RKO (cell line): ENCODE results near the gene ZNF786.
"Not testable (repeated sequence)": the region's sequence is repeated elsewhere in the genome, so short reads cannot be mapped to it uniquely, and the experiment has no call there.

ENCODE experiments used
- DNase-seq: peaks from one replicate; pipeline ENCODE4 v3.0.0-alpha.2; 2016; ENCODE audit warnings: low spot score

ZNF786 gene

DNA sequence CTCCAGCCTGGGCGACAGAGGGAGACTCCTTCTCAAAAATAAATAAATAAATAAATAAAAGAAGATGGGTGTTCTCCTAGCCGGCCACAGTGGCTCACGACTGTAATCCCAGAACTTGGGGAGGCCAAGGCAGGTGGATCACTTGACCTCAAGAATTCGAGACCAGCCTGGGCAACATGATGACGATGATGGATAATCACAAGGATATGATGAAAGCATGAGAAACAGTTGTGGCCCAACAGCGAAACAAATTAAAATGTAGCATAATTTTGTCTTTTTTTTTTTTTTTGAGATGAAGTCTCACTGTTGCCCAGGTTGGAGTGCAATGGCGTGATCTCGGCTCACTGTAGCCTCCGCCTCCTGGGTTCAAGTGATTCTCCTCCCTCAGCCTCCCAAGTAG is 12.9 kb downstream of the ZNF786 start:
- DNase-seq, result no peak

DNA sequence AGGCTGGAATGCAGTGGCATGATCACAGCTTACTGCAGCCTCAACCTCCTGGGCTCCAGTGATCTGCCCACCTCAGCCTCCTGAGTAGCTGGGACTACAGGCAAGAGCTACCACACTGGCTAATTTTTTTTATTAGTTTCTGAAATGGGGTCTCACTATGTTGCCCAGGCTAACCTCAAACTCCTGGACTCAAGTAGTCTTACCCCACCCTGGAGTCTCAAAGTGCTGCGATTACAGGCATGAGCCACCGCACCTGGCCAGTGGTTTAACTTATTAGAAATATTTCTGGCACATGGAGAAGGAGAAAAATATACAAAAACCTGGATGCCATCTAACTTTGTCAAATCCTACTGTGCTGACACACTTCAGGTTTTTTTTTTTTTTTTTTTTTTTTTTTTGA is 15.2 kb downstream of the ZNF786 start:
- no peak for DNase-seq

GRCh38 chr7:149074116-149074885 is 16.2 kb downstream of the ZNF786 start:
- no peak for DNase-seq

GRCh38 chr7:149072438-149072775 is 18.1 kb downstream of the ZNF786 start:
- no peak for DNase-seq

DNA sequence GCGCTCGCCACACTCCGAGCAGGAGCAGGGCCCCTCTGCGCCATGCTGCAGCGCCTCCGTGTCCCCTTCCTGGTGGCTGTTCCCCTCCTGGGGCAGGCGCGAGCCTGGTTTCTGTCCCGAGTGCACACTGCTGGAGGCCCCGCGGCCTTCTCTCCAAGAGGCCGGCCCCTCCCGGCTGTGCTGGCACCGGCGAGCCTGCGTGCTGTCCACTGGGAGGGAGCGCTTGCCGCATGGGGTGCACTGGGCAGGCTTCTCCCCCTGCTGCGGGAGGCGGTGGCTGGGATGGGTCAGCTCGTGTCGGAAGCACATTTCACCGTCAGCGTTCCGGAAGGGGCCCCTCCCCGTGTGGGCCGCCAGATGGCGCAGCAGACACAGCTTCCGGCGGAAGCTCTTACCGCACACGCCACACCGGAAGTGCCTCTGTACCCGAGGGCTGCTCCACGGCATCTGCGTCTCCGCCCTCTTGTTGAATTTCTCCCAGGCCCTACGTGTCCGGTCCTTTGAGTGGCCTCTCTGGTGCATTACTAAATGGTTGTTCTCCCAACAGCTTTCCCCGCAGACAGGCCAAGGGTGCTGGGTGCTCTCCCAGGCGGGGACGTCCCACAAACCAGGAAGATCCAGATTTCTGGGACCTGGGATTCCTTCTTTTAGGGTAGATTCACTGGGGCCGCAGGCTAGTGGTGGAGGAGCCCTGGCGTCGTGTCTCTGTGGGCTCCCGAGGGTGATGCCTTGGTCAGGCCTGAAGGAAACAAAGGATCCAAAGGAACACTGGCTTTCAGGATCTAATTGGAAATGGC is 18.7 kb downstream of the ZNF786 start:
- no peak for DNase-seq

DNA sequence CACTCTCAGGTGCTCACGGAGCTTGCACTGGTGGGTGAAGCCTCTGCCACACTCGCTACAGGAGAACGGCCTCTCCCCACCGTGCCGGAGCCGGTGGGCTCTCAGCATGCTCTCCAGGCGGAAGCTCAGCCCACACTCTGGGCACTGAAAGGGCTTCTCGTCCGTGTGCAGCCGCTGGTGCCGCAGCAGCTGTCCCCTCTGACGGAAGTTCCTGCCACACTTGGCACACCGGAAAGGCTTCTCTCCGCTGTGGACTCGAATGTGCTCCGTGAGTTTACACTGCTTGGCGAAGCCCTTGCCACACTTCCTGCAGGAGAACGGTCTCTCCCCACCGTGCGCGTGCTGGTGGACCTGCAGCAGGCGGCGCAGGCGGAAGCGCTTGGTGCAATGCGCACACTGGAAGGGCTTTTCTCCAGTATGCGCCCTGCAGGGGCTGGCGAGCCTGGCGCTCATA is 19.3 kb downstream of the ZNF786 start:
- no peak for DNase-seq

DNA sequence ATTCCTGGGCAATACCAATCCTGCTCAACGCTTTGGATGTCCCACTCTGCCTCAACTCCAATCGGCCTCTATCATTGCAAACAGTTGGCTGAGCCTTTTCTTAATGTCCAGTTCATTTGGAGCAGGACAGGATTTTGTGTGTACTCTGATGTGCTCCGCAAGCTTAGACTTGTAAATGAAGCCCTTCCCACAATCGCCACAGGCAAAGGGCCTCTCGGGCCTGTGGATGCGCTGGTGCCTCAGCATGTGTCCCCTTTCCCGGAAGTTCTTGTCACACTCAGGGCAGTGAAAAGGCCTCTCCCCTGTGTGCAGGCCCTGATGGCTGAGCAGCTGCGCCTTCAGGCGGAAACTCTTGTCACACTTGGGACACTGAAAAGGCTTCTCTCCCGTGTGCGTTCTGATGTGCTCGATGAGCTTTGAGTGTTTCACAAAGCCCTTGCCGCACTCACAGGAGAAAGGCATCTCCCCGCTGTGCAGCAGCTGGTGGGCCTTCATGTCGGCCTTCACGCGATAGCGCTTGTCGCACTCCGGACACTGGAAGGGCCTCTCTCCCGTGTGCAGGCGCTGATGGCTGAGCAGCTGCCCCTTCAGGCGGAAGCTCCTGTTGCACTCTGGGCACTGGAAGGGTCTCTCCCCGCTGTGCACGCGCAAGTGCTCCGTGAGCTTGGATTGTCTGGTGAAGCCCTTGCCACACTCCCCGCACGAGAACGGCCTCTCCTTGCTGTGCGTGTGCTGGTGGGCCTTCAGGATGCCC is 20.0 kb downstream of the ZNF786 start:
- no peak for DNase-seq

DNA sequence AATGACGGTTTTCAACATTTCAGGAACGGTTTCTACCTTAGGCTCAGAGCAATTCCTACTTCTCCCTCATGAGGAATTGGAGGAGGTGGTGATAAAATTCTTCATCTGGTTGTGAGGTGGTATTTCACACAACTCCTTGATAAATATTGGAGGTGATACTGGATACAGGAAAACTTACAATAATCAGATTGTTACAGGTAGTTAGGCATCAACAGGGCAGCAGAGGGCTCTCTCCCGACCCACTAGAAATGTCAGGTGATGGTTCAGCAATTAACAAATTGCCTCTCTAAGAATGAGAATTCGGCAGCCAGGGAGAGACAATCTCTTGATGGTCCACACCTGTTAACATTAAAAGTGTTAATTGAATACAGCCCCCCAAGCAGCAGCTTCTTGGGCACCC is 22.6 kb downstream of the ZNF786 start:
- no peak for DNase-seq

GRCh38 chr7:149063476-149063875 is 27.0 kb downstream of the ZNF786 start:
- no peak for DNase-seq

DNA sequence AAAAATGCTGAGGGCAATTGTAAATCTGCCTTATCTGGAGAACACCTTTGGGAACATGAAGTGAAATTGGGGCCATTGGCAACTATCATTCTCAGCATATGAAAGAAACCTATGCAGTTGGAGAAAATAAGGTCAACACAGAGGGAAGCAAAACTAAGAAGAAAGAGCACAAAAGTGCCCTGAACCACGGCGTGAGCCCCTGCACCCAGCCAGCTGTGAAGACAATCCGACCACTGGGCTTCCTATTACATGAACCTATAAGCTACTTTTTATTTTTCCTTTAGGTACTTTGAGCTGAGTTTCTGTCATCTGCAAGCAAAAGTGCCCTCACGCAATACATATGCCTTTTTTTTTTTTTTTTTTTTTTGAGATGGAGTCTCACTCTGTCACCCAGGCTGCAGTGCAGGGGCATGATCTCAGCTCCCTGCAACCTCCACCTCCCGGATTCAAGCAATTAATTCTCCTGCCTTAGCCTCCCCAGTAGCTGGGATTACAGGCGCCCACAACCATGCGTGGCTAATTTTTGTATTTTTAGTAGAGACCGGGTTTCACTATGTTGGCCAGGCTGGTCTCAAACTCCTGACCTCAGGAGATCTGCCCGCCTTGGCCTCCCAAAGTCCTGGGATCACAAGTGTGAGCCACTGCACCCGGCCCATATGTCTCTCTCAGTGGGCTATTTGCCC is 28.2 kb downstream of the ZNF786 start:
- not testable (repeated sequence) for DNase-seq

DNA sequence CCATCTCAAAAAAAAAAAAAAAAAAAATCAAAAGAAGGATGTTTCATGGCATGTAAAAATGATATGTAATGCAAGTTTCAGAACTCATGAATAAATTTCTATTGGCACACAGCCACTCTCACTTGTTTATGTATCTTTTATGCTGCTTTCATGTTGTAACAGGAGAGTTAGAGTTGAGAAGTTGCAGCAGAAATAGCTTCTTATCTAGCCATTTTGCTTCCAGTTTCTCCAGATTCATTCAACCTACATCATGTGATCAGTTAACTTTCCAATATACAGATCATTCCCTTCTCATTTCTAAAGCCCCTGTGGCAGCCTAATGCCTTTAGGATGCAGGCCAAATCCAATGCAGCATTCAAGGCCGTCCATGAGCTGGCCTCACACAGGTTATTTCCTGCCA is 30.4 kb downstream of the ZNF786 start:
- no peak for DNase-seq

DNA sequence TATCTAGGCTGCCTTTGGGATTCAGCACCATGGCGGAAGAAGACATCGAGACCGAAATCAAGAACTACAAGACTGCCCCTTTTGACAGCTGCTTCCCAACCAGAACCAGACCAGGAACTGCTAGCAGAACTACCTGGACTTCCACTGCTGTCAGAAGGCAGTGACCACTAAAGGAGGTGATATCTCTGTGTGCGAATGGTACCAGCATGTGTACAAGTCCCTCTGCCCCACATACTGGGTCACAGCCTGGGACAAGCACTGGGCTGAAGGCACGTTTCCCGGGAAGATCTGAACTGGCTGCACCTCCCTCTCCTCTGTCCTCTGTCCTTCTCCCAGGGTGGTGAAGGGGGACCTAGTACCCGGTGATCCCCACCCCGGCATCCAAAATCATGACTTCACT is 36.6 kb downstream of the ZNF786 start:
- no peak for DNase-seq

DNA sequence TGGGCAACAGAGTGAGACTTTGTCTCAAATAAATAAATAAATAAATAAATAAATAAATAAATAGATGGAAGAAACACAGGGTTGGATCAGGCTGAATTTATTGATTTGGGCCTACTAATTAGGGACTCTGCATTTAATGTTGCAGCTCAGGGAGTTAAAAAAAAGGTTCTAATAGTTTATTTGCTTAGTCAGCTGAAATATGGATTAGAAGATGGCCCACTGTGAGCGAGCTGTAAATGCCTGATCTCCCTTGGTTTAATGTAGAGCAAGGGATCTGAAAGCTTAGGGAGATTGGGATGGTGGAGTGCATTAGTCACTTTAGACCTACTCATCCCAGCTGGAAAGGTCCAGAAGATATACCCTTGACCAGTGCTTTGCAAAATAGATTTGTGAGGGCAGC is 37.1 kb downstream of the ZNF786 start:
- no peak for DNase-seq

DNA sequence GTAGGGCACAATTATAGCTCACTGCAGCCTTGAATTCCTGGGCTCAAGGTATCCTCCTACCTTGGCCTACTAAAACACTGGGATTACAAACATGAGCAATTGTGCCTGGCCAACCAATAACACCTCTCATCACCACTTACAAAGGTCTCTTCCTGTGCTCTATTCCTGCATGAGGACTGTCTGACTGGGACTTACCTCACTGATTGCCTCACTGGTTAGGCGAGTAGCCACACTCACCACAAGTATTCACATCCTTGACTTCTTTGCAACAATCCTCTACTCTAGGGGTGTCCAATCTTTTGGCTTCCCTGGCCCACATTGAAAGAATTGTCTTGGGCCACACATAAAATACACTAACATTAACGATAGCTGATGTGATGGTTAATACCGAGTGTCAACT is 39.6 kb downstream of the ZNF786 start:
- DNase-seq, result no peak

- DNase-seq, result no peak
Observed at GRCh38 chr7:149048805-149049204, 41.7 kb downstream of the ZNF786 start.

- no peak for DNase-seq
Observed at GRCh38 chr7:149046416-149046815, 44.1 kb downstream of the ZNF786 start.

GRCh38 chr7:149043936-149044335 is 46.6 kb downstream of the ZNF786 start:
- DNase-seq, result no peak

- DNase-seq, result no peak
Observed at GRCh38 chr7:149041350-149041749, 49.2 kb downstream of the ZNF786 start.

DNA sequence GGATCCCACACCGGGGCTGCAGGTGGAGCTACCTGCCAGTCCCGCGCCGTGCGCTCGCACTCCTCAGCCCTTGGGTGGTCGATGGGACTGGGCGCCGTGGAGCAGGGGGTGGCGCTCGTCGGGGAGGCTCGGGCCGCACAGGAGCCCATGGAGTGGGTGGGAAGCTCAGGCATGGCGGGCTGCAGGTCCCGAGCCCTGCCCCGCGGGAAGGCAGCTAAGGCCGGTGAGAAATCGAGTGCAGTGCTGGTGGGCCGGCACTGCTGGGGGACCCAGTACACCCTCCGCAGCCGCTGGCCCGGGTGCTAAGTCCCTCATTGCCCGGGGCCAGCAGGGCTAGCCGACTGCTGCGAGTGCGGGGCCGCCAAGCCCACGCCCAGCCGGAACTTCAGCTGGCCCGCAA is 51.9 kb downstream of the ZNF786 start:
- not testable (repeated sequence) for DNase-seq

GRCh38 chr7:149036676-149037075 is 53.8 kb downstream of the ZNF786 start:
- DNase-seq, result no peak

DNA sequence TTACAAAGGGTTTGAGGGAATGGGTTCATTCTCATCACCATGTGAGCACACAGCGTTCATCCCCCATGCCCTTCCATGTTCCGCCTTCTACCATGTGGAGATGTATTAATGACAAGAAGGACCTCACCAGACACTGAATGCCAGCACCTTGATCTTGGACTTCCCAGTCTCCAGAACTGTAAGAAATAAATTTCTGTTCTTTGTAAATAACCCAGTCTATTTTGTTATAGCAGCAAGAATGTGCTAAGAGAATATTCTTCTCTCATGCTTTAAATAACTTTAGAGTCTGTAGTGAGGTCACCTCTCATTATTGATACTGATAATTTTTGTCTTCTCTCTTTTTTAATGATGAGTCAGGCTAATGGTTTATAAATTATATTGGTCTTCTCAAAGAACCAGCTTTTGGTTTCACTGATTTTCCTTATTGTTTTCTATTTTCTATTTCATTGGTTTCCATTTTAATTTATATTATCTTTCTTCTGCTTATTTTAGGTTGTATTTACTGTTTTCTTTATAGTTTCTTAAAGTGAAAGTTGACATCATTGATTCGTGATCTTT is 59.1 kb downstream of the ZNF786 start:
- no peak for DNase-seq

GRCh38 chr7:149030439-149030838 is 60.1 kb downstream of the ZNF786 start:
- DNase-seq, result not testable (repeated sequence)
